ENCODE measurements around the gene AKR1E2.

Gene AKR1E2

GRCh38 chr10:4825868-4826791, at the start of gene AKR1E2:
Gene AKR1E2 (plus strand): TSS chr10:4826207. CDS start chr10:4826325, 118 bp downstream.
- DNase-seq (ENCODE audit: insufficient read length, low spot score) (no peak), FAIRE-seq (no peak)

GRCh38 chr10:4776234-4776638, 49.8 kb upstream of the AKR1E2 start:
- no peak for FAIRE-seq
- DNase-seq (ENCODE audit: insufficient read length, low spot score): no peak

GRCh38 chr10:4778761-4779160, 47.2 kb upstream of the AKR1E2 start:
- FAIRE-seq: no peak
- DNase-seq (ENCODE audit: insufficient read length, low spot score): no peak

DNA sequence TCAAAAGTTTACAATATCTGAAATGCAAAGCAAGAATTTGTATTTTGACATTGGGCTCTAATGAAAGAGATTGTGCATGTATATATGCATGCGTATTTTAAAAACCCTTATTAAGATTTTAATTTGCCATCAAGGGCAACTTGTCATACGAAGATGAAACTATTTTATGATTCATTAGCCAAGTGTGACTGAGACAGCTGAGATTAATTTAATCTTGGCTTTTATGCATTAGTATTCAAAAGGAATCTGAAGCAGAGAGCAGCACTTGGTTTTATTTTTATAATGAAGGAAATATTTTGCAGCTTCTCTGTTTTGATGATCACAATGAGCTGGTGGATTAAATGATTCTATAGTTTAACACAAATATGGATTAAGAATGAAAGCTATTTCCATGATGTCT, 45.9 kb upstream of the AKR1E2 start:
- FAIRE-seq: no peak

GRCh38 chr10:4780782-4781181, 45.2 kb upstream of the AKR1E2 start:
- FAIRE-seq: no peak
- DNase-seq (ENCODE audit: insufficient read length, low spot score): no peak

More for the DNA sequence above, 45.9 kb upstream of the AKR1E2 start:
- DNase-seq (ENCODE audit: insufficient read length, low spot score): no peak

DNA sequence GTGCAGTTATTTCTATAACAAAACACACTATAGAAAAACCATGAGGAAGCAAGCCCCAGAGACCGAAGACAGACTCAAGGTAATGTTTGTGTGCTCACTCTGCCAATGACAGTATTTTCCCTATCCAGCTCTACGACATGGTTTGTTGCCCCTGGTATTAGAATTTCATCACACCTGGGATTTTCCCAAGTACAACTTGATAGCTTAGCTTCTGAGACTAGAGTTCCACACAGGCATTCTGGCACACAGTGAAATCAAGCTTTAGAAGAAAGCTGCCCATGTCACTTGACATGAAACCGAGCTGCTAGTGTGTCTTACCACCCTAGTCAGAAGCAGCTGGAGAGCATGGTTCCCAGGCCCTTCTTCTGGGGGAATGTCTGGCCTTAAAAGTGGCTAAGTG, 44.1 kb upstream of the AKR1E2 start:
- DNase-seq (ENCODE audit: insufficient read length, low spot score) (no peak), FAIRE-seq (no peak)

DNA sequence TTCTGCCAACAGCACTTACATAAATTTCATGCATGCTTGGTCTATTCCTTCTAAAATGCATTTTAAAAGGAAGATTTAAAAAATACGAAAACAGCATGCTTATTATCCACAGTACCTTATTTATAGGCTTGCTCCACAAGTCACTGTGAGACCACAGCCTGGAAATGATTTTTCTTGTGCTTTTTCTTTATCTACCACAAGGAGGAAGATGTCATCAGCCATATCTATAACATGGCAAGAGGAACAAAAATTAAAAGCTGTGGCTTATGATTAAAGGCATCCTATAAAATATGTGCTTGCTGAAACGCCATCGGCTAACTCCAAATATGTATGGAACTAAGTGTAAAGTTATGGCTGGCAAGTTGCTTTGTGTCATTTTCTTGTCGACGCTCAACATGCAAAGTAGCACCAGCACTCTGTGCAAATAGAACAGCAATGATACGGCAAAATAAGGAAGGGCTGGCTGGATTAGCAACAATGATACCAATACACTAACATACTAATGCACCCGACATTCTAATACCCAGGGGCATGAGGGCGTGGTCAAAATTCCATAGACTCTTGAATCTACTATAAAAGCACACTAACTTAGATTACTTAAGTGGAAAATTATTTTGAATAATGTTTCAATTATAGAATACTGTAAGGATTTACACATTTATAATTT, 41.2 kb upstream of the AKR1E2 start:
- no peak for FAIRE-seq
- DNase-seq (ENCODE audit: insufficient read length, low spot score): no peak

GRCh38 chr10:4786043-4786839, 39.8 kb upstream of the AKR1E2 start:
- no peak for DNase-seq (ENCODE audit: insufficient read length, low spot score)
- FAIRE-seq: no peak

GRCh38 chr10:4790045-4790444, 36.0 kb upstream of the AKR1E2 start:
- no peak for FAIRE-seq
- DNase-seq (ENCODE audit: insufficient read length, low spot score): no peak

DNA sequence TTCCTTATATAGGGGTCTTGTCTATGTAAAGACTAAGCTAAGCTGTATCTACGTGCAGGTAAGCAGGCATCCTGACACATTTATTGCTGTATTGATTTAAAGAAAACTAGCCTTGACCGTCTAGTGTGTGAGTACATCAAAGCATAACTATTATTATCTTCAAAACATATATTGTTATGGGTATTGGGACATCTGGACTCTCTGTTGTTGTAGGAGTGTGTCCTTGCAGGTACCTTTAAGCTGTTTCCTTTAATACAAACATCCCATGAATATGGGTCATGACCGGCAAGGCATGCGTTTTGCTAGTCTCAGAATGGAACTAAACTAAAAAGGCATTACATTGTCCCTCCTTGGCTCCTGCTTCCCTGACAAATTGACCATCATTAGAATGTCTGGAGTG, 35.1 kb upstream of the AKR1E2 start:
- no peak for DNase-seq (ENCODE audit: insufficient read length, low spot score)
- no peak for FAIRE-seq

- DNase-seq (ENCODE audit: insufficient read length, low spot score) (no peak), FAIRE-seq (no peak)
Measured at GRCh38 chr10:4792381-4792780, 33.6 kb upstream of the AKR1E2 start.

DNA sequence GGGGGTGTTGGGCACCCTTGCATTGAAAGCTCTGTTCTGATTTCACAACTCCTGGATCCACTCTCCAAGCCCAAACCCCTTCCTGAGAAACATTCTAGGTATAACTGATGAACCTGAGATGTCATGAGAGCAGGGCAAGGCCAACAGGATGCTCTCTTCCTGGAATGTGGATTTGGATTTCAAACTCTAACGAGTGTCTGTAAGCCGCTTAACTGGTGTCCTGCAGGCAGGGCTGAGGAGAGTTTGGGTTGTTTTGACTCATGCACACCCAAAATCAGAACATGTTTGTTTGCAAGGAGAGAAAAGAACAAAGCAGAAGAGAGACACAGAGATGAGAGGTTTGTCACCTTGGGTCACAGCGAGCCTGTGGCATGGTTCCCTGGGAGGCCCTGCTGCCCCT, 24.6 kb upstream of the AKR1E2 start:
- no peak for FAIRE-seq
- DNase-seq (ENCODE audit: insufficient read length, low spot score): no peak

- DNase-seq (ENCODE audit: insufficient read length, low spot score) (no peak), FAIRE-seq (no peak)
Measured at GRCh38 chr10:4802711-4803487, 23.1 kb upstream of the AKR1E2 start.

- DNase-seq (ENCODE audit: insufficient read length, low spot score): no peak
Measured at GRCh38 chr10:4803822-4804221, 22.2 kb upstream of the AKR1E2 start.

GRCh38 chr10:4804465-4804864, 21.5 kb upstream of the AKR1E2 start:
- no peak for DNase-seq (ENCODE audit: insufficient read length, low spot score)
- no peak for FAIRE-seq

More at GRCh38 chr10:4803822-4804221, 22.2 kb upstream of the AKR1E2 start:
- FAIRE-seq: no peak

GRCh38 chr10:4806534-4806933, 19.5 kb upstream of the AKR1E2 start:
- DNase-seq (ENCODE audit: insufficient read length, low spot score): no peak
- FAIRE-seq: no peak

DNA sequence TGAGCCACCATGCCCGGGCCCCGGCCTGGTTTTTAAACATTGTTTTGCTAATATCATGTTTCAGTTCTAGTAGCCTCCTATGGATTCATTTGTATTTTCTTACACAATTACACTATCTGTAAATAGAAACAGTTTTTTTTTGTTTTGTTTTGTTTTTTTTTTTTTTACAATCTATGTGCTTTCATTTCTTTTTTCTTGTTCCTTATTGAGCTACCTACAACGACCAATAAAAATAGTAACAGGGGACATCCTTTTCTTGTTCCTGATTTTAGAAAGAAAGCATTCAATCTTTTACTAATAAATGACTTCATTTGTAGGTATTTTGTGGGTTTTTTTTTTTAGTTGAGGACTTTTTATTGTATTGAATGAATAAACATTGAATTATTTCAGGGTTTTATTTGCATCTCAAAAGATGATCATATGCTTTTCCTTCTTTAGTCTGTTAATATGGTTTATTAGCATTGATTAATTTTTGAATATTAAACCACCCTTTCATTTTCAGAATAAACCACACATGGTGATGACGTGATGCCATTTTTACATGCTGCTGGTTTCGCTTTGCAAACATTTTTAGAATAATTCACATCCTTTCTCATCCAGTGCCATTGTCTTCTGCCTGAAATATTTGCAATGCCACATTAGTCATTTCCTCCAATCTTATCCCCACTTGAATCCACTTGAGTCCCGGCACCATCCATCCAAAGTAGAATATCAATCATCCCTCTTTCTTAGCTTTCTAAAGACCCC, 18.1 kb upstream of the AKR1E2 start:
- DNase-seq (ENCODE audit: insufficient read length, low spot score): no peak
- no peak for FAIRE-seq

DNA sequence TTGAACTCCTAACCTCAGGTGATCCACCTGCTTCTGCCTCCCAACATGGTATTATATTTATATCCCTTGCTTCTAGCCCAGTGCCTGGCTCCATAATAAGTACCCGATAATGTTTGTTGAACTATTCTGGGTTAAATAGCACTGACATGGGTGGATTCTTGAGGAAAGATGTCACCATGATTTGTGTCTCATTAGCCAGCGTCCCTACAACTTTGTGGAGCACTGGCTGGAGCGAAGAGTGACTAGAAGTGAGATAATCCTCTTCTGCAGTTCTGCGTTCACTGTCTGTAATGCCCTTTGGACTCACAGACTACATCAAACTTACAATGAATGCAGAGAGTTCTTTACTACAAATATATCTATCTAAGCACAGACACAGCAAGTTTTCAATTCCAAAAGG, 16.9 kb upstream of the AKR1E2 start:
- no peak for FAIRE-seq
- no peak for DNase-seq (ENCODE audit: insufficient read length, low spot score)

DNA sequence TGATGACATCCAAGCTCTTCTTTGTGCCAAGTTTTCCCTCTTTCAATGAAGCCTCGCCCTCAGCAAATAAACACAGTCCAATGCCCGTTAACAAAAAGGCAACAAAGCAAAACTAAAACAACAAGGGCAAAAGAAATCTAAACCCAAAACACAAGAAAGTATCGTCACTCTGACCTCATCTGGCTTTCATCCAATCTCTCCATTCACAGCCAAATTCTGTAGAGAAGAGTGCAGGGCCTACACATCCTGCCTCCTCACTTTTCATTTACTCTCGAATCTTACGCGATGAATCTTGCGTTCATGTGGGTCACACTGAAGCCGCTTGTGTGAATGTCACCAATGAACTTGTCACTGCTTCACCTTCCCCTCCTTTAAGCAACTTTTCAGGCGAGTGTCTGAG, 15.9 kb upstream of the AKR1E2 start:
- FAIRE-seq (no peak), DNase-seq (ENCODE audit: insufficient read length, low spot score) (no peak)

GRCh38 chr10:4812046-4812445, 14.0 kb upstream of the AKR1E2 start:
- no peak for FAIRE-seq
- no peak for DNase-seq (ENCODE audit: insufficient read length, low spot score)

Data from GM19239 (cell line).